ENCODE results near the gene EPHA6. TPM values are rescaled to one million over a fixed set of nuclear protein-coding genes. Genes with fewer than 3 reads are reported as not detected.
"Not testable (repeated sequence)": the region's sequence is repeated elsewhere in the genome, so short reads cannot be mapped to it uniquely, and the experiment has no call there.

EPHA6 gene
- total RNA-seq, 2 donors from 2014 or later: 0.52 to 2.0 TPM

DNA sequence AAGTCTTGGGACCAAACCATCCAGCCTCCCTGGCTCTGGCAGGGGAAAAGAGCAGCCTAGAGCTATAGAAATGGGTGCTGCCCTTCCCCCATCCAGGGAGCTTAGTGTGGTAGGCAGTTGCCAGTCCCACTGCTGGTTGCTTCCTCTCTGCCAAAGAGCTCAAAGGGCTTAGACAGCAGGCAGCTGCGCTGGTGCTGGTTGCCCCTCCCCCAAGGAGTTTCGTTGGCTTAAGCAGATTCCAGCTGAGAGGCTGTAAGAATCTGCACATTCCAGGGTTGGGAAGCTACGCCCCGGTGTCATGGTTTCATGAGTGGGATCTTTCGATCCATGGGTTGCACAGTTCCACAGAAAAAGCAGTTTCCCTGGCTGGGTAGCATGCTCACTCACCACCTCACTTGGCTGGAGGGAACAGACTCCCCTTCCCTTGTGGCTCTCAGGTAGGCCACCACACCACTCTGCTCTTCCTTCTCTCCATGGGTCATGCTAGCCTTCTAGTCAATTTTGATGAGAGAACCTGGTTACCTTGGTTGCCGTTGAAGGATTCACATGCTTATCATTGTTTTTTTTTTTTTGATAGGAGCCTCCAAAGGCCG is 195.1 kb downstream of the EPHA6 start:
- H3K9me3 ChIP-seq: no peaks in the 10 kb centered on the region
- DNase-seq (no peak), ATAC-seq (no peak)
- TF ChIP-seq POLR2A (IDR thresholded peaks at IDR 0.05): no peak
- TF ChIP-seq CTCF (IDR thresholded peaks at IDR 0.05): no peak
- WGBS, 2 donors: 53 to 62% methylated on average over 7 of the region's 7 CpGs
- H3K4me1 ChIP-seq: no peaks in the 10 kb centered on the region
- H3K27ac ChIP-seq: no peak overlapping the region
- H3K27me3 ChIP-seq: no peaks in the 10 kb centered on the region
- intact Hi-C loops (cut with DNase I): no loop called here
- no peaks in the 10 kb centered on the region for H3K36me3 ChIP-seq (replicated peaks in 1 of 2; ENCODE audit: insufficient read depth in 1 of 2, low read depth in 2 of 2)
- no peak overlapping the region for H3K4me3 ChIP-seq

GRCh38 chr3:97010881-97011657 is 196.7 kb downstream of the EPHA6 start:
- no peak for ATAC-seq
- H3K27ac ChIP-seq: no peak overlapping the region
- no peak for DNase-seq
- H3K27me3 ChIP-seq: no peaks in the 10 kb centered on the region
- 70 to 80% methylated on average over 2 of the region's 2 CpGs for WGBS, 2 donors
- TF ChIP-seq CTCF (IDR thresholded peaks at IDR 0.05) (no peak), POLR2A (IDR thresholded peaks at IDR 0.05) (no peak)
- H3K9me3 ChIP-seq: no peaks in the 10 kb centered on the region
- H3K36me3 ChIP-seq (replicated peaks in 1 of 2; ENCODE audit: insufficient read depth in 1 of 2, low read depth in 2 of 2): no peaks in the 10 kb centered on the region
- intact Hi-C loops (cut with DNase I): no loop called here
- H3K4me1 ChIP-seq: no peaks in the 10 kb centered on the region
- no peak overlapping the region for H3K4me3 ChIP-seq

DNA sequence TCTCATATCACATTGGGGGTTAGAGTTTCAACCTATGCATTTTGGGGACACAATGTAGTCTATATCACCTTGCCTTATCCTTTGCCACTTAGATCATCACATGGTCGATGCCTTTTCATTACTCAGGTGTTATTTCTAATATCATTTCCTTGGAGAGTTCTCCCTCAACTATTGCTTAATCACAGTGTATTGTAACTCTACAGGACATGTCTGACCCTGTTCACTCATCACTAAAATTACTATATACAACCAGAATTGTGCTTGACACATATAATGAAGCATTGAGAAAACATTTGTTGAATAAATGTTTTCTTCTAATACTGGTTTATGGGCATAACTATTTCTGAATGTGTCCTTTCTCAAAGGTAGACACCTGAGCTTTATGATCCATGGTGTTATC is 207.4 kb downstream of the EPHA6 start:
- intact Hi-C loops (cut with DNase I): no loop called here
- Histone ChIP-seq H3K27ac (no peak overlapping the region), H3K9me3 (no peaks in the 10 kb centered on the region), H3K4me1 (no peaks in the 10 kb centered on the region), H3K4me3 (no peak overlapping the region), H3K36me3 (replicated peaks in 1 of 2; ENCODE audit: insufficient read depth in 1 of 2, low read depth in 2 of 2) (no peaks in the 10 kb centered on the region), H3K27me3 (no peaks in the 10 kb centered on the region)
- DNase-seq: no peak
- no peak for TF ChIP-seq CTCF (IDR thresholded peaks at IDR 0.05)
- TF ChIP-seq POLR2A (IDR thresholded peaks at IDR 0.05): no peak
- no peak for ATAC-seq
- 76 to 87% methylated on average over 1 of the region's 1 CpG for WGBS, 2 donors

- H3K4me3 ChIP-seq; H3K4me1 ChIP-seq; H3K27ac ChIP-seq; H3K9me3 ChIP-seq; intact Hi-C loops (cut with DNase I); H3K27me3 ChIP-seq; ATAC-seq; H3K36me3 ChIP-seq (replicated peaks in 1 of 2; ENCODE audit: insufficient read depth in 1 of 2, low read depth in 2 of 2); DNase-seq: not testable (repeated sequence)
- WGBS, 2 donors: 86 to 91% methylated on average over 8 of the region's 8 CpGs
These were observed 211.2 kb downstream of the EPHA6 start for GRCh38 chr3:97025612-97026011.

GRCh38 chr3:97029972-97030371 is 215.6 kb downstream of the EPHA6 start:
- H3K36me3 ChIP-seq (replicated peaks in 1 of 2; ENCODE audit: insufficient read depth in 1 of 2, low read depth in 2 of 2): no peaks in the 10 kb centered on the region
- no peak overlapping the region for H3K27ac ChIP-seq
- no peak for ATAC-seq
- 75 to 77% methylated on average over 1 of the region's 1 CpG for WGBS, 2 donors
- no peak for DNase-seq
- TF ChIP-seq CTCF (IDR thresholded peaks at IDR 0.05): no peak
- TF ChIP-seq POLR2A (IDR thresholded peaks at IDR 0.05): no peak
- no peak overlapping the region for H3K4me3 ChIP-seq
- intact Hi-C loops (cut with DNase I): no loop called here
- no peaks in the 10 kb centered on the region for H3K4me1 ChIP-seq
- H3K9me3 ChIP-seq: no peaks in the 10 kb centered on the region
- H3K27me3 ChIP-seq: no peaks in the 10 kb centered on the region
